Breast epithelium (tissue), 3 donors: ENCODE measurements around the gene ZNF331.
"Not testable (repeated sequence)": the region's sequence is repeated elsewhere in the genome, so short reads cannot be mapped to it uniquely, and the experiment has no call there.

Experiments
- POLR2A ChIP-seq: fragments of 450-650 bp; IDR thresholded peaks from one replicate; pipeline ENCODE4 v1.6.1; 2016; ENCODE audit warnings: antibody characterized with exemption, mild to moderate bottlenecking, moderate library complexity
- POLR2AphosphoS5 ChIP-seq, 3 donors: sonication (generic); formaldehyde crosslinking; IDR thresholded peaks; one replicate each; pipeline ENCODE4 v1.6.1; 2017; ENCODE audit warnings: antibody characterized with exemption in 3 of 3
- TF ChIP-seq, protein P1 (sequence below), 3 donors: fragments of 450-650 bp; IDR thresholded peaks; one replicate each; pipeline ENCODE4 v1.5.1; 2016 to 2017; ENCODE audit warnings: antibody characterized with exemption in 3 of 3, mild to moderate bottlenecking in 3 of 3, moderate library complexity in 3 of 3

- TF ChIP-seq, protein P1, sequence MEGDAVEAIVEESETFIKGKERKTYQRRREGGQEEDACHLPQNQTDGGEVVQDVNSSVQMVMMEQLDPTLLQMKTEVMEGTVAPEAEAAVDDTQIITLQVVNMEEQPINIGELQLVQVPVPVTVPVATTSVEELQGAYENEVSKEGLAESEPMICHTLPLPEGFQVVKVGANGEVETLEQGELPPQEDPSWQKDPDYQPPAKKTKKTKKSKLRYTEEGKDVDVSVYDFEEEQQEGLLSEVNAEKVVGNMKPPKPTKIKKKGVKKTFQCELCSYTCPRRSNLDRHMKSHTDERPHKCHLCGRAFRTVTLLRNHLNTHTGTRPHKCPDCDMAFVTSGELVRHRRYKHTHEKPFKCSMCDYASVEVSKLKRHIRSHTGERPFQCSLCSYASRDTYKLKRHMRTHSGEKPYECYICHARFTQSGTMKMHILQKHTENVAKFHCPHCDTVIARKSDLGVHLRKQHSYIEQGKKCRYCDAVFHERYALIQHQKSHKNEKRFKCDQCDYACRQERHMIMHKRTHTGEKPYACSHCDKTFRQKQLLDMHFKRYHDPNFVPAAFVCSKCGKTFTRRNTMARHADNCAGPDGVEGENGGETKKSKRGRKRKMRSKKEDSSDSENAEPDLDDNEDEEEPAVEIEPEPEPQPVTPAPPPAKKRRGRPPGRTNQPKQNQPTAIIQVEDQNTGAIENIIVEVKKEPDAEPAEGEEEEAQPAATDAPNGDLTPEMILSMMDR (IDR thresholded peaks at IDR 0.05) = peak in 1 of 3 donors; percentile 9
- TF ChIP-seq POLR2A; POLR2AphosphoS5 (IDR thresholded peaks at IDR 0.05): not testable (repeated sequence)
Observed at GRCh38 chr19:53504365-53504703, 33.6 kb upstream of the ZNF331 start.
